GDM1 (cell line): ENCODE data around the gene BLACAT1.

Experiments used
- DNase-seq: peaks from one replicate; lab custom pipeline; 2025; lab: John Stamatoyannopoulos, UW

Gene BLACAT1

DNA sequence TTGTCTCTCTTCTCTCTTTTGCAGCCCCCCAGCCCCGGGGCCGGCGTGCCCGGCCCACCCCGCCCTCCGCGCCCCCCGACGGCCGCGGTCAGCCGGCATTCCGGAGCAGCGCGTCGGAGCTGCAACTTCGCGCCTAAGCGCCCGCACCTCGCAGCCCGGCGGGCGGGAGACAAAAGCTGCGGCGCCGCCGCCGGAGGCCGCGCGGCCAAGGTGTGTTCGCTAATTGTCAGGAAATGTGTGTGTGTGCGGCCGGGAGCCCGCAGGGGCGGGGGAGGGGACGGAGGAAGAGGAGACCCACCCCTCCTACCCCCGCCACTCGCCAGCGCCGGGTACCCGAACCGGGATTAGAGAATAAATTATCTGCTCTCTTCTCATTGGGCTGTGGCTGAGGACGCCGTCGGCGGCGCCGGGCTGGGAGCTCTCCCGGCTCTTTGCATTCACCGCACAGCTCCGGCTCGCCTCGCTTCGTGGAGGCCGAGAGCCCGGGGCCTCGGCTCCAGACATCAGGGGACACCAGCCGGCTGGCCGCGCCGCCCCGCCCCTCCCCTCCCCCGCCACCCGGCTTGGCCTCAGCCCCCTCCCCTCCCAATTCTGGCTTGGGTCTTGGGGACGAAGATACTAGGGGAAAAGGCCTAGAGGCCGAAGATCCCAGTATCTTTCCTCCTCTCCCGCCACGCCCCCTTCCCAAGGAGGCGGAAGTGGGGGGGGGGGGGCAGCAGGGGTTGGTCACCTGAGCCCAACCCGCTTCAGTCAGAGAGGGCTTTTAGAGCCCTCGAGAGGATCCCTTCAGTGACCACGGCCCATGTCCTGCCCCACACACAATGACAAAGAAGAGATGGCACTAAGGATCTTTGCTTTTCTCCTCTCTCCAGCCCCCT, 1.3 kb upstream of the BLACAT1 start:
- DNase-seq, result no peak

DNA sequence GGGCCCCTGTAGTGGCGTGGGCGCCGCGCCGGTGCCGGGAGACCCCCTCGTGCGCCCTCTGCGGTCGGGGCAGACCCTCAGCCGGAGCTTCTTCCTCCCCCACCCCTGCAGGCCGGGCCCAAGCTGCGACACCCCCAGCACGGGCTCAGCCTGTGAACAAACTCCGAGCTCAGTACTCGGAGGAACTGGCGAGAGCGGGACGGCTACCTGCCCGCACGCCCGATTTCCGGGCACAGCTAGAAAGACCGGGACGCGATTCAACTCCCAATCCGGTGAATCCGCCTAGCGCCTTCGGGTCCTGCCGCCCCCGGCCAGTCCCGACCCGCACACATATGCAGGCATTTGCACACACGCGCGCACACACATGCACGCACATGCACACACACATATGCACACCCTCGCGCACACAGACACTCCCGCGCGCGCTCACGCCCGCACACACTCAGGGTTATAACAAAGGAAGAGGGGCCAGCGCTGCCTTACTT, 580 bp upstream of the BLACAT1 start:
- no peak for DNase-seq

DNA sequence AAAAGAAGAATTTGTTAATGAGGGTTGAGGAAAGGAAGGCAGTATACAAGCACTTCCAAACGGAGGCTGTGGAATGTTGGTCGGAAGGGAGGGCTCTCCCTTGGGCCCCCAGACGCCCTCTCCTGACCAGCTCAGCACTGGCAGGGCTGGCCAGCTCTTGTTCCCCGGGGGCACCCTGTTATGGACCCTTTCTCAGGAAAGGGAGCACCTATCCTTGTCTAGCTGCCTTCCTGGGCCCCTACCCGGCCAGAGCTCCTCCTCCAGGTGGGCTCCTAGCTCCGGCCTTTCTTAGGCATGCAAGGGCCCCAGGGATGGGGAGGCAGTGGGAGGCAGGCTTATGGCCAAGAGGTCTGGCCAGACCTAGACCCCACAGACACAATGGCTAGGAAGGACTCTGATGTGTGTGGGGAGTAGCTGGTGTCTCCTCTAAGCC, 926 bp downstream of the BLACAT1 start:
- no peak for DNase-seq

DNA sequence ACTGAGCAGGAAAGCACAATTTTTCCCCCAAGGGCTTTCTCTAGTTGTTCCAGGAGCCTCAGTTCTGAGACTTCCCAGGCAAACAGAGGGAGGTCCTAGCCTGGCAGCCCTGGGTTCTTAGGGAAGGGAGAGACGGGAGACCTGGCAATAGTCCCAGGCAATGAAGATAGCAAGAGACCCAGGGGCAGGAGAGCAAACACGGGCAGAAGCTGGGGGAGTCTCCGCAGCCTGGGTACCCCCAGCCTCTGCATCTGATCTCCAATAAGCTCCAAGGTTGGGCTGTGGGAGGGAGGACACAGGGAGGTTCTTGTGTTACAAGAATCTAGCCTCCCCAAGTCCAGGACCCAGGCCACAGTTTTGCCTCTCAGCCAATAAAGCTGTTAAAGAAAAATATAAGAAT, 2.4 kb downstream of the BLACAT1 start:
- no peak for DNase-seq

DNA sequence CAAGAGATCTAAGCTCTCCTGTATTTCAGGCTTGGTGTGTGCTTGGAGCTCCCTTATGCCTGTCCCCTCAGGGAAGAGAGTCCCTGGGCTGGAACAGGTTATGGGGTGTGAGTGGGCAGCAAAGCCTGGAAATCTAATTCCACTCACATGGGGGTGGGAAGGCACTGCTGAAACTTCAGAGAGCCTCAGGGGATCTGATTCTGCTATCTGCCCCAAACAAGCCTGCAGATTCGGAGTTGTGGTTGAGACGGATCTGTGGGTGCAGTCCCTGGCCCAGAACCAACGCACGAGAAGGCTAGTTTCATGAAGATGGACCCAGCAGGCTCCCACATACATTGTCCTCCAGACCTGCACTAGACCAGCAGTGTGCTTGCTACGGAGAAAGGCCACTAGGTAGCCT, 2.9 kb downstream of the BLACAT1 start:
- DNase-seq, result no peak

DNA sequence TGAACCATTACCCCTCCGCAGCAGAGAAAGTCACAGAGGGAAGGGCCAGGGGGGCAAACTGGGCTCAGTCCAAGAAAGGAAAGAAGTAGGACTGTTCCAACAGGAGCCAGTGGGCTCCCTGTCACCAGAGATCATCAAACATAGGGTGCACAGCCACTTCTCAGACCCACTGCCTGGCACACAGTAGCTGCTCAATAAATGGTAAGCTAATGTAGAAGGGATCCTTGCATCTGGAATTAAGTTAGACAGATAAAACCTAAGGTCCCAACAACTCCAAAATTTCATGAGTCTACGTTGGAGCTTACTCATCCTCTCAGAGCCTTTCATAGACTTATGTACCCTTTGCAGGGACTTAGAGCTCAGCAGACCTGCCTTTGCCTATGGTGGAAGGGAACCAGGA, 3.5 kb downstream of the BLACAT1 start:
- no peak for DNase-seq

DNA sequence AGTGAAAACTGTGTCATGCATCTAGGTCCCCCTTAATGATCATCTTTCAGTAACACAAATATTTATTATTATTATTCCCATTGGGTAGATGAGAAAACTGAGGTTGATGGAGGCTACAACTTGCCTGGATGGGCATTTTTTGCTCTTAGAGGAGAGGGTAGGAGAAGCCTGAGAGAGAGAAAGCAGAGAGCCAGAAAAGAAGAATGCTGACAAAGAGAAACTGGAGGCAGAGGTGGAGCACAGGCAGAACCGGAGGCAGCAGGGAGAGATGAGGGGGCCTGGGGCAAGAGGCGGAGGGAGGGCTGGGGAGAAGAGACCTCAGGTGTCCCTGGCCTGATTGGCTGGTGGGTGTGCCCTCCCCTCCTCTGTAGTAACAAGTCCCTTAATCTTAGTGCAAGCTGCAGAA, 4.1 kb downstream of the BLACAT1 start:
- no peak for DNase-seq

DNA sequence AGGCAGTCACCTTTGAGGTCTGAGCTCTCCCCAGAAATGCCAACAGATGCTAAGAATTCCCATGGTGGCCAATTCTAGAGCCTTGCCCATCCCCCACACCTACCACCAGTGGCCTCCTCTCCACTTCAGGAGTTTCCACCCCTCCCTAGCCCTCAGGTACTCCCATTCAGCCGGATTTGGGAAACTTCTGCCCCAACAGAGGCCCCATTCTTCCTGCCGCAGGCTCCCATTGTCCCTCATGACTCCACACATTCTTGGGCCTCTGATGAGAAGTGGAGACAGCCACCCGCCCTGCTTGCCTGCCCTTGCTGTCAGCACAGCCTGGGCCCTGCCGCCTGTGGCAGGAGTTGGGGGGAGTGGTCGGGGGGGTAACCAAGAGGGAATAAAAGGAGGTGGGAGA, 4.6 kb downstream of the BLACAT1 start:
- no peak for DNase-seq

DNA sequence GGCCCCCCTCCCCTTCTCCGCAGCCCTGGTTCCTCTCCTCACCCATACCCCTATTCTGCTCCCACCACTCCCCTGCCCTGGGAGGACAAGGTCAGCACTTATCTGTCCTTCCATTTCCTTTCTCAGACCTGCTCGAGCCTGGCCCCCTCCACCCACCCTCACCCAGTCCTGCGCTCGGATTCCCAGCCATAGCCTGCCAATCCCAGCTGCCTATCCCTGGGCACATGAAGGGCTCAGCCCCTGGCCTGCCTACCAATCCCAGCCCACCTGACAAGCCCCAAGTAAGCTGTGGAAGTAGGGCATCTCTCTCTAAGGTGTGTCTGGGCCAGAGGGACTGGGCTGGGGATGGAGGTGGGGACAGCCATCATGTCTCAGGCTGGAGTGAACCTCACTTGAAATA, 5.4 kb downstream of the BLACAT1 start:
- no peak for DNase-seq

DNA sequence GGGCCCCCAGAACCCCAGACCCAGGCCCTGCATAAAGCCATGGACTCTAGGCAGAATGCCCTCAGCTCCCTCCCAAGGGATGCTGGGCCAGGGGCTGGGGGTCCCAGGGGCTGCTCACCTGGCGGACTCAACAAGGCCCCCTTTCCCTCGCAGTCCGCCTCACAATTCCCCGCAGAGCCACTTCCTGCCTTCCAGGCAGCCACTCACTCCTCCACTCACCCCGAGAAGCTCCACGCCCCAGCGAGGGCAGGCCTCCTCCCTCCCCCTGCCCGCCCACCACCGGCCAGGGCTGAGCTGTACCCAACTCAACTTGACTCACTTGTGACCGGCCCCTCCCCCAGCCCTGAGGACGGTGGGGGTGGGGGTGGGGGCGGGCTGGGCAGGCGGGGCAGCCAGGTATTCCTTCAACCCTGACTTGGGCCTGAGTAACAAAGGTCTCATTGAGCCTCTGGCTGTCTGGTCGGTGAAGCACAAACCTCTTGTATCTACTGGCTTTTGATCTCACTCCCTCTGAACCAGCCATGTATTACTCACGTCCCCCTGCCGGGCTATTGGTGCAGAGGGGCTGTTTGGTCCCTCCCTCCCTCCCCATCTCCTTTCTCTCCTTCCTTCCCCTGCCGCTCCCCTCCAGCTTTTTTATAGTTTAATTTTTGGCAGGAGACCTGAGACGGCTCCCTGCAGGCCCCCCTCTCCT, 5.9 kb downstream of the BLACAT1 start:
- no peak for DNase-seq

DNA sequence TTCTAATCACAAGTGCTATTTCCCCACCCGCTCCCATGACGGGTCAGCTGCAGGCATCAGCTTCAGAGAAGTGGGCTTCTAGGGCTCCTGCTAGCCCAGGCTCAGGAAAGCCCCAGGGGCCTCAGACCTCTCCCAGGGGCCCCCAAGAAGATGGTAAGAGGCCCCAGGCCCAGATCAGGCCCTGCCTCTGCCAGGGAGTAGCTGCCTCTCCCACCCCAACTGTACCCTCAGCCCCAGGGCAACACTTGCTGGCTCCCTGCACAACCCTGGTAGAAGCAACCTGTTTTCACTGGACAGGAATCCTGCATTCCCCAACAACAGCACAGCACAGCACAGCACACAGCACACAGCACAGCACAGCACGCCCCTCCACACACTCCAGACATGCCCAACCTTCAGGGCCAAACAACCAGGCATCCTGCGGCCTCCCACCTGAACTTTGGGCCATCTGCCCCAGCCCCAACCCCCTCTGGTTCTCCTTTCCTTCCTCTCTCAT, 6.5 kb downstream of the BLACAT1 start:
- no peak for DNase-seq

DNA sequence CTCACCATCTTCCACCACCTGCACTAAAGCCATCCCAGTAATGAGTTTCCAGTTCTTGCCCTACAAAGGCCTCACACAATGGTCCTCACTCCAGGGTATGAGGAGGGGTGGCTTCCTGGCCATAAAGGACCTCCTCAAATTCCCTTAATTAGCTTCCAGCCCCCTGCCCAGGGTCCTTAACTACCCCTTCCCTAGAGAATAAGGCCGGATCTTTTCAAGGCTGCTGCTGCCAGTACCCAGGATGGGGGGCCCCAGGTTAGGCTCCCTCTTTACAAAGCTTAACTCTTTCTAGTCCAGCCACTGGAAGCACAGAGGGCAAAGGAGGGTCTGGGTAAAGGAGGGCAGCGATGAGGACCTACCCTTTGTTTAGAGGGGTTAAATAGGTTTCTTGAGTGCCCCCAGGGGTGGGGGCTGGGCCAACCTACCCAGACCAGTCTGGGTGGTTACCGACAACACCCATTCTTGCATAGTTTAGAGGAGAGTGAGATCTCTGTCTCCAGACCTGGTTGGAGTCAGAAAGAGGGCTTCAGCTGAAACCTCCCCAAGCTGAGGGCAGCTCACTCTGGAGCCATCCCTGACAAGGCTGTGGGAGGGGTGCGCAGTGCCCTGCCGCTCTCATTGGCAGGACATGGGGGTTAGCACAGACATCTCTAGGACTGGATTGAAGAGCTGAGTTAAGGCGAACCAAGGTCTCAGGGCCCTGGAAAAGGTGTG, 7.1 kb downstream of the BLACAT1 start:
- DNase-seq, result no peak

DNA sequence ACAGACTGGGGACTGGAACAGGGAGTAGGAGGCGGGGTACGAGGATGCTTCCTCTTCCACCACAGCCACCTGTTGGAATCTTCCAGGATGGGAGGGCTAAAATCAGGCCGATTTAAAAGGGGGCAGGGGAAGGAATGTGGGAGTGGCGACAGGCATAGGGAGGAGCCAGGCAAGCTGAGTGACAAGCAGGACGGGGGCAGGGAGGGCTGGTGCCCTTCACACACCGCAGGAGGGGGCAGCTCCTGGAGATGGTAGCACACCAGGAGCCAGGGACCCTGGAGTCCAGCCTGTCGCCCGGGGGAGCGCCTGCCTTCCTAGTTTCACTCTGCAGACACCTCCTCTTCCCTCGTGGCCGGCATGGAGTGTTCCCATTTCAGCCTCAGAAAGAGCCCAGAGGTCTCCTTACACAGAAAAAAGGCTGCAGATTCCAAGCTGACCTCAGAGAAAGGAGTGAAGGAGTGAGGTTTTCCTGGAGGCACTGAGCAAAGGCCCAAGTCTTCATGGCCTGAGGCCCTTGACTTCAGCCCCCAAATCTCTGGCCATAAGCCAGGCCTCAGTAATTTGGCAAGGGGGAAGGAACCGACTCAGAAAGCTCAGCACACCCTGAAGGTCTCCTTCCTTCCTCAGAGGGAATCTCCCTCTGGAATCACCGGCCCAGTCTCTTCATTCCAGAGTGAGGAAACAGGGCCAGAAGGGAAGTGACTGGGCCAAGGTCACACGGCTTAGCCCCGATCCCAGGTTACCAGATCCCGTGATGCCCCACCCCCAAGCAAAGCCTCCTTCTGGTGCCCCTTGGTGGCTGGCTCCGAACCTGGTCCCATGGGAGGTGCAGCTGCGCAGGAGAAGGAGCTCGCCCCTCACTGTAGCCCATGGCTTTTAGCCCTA, 8.1 kb downstream of the BLACAT1 start:
- no peak for DNase-seq

DNA sequence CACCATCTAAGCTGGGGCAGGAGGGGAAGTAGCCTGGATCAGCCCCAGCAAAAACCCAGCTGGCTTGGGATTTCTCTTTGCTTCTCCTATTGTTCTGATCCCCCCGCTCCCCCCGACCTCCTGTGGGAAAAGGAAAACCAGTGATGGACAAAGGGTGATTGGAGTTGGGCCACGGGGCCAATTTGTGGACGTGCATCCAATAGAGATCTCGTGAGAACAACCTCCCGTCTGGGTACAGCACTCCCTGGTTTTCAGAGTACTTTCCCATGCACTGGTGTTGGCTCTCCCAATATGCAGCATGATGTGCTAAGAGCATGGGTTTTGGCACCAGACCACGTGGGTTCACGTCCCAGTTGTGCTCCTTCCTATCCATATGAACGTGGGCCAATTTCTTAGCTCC, 9.0 kb downstream of the BLACAT1 start:
- DNase-seq, result no peak

DNA sequence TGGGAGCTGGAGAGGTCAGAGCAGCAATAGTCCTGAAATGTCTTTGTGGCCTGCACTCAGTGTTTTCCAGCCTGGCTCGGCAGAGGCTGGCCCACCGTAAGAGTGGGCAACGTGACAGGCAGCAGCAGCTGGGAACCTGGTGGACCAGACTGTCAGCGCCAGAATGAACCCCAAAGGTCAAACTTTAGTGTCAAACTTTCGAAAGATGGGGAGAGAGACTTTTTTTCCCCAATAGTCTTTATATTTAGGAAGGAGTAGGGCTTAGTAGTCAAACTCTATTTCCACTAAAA, 10.3 kb downstream of the BLACAT1 start:
- no peak for DNase-seq

DNA sequence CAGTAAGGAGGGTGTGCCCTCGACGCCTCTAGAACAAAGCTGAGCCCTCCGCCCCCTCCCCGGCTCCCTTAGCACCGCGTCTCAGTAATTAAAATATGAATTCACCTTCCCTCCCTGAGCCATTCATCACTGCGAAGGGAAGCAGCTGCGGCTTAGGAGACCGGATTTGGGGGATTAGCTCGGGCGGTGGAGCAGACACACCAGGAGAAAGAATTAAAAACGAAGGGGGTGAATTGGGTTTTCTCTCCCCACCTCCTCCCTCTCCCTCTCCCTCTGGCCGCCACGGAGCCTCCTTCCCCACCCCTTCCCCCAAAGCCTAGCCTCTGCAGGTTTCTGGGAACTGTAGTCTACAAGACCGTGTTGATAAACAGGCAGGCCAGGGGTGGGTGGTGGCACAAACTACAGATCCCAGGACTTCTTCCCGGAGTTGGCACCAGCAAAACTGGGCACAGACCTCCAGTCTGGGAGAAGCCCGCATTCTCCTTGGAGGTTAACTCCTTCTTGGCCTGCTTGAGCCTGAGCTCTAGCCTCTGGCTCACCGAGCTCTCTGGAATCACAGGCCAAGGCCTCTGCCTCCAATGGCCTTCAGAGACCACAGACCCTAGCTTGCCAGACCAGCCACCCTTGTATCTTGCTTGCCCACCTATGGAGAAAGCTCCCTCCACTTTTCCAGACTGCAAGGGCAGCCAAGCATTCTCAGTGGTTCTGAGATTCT, 10.8 kb downstream of the BLACAT1 start:
- no peak for DNase-seq

DNA sequence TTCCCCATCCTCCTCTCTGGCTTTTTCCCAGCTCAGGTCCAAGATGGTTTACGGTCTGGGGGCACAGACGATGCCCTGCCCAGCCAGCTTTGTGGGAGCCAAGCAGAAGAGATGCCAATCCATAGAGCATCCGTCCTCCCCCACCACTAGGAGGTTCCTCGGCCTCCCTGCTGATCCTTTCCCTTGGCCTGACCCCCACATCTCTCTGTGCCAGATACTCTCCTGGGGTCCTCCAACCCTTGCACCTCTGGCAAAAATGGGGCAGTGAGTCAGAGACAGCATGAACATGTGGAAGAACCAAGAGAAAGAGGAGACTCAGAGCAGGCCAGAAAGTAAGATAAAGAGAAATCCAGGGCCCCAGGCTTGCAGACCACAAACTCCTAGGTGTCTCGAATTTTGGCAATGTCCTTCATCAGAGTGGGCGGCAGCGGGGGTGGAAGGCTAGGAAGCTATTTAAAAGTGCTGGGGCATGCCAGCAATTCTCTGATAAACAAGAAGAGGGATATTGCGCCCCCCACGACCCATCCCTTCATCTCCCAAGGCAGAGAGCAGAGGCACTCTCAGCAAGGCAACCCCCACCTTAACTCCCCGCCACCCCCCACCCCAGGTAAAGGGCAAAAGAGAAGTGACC, 11.4 kb downstream of the BLACAT1 start:
- DNase-seq, result no peak

DNA sequence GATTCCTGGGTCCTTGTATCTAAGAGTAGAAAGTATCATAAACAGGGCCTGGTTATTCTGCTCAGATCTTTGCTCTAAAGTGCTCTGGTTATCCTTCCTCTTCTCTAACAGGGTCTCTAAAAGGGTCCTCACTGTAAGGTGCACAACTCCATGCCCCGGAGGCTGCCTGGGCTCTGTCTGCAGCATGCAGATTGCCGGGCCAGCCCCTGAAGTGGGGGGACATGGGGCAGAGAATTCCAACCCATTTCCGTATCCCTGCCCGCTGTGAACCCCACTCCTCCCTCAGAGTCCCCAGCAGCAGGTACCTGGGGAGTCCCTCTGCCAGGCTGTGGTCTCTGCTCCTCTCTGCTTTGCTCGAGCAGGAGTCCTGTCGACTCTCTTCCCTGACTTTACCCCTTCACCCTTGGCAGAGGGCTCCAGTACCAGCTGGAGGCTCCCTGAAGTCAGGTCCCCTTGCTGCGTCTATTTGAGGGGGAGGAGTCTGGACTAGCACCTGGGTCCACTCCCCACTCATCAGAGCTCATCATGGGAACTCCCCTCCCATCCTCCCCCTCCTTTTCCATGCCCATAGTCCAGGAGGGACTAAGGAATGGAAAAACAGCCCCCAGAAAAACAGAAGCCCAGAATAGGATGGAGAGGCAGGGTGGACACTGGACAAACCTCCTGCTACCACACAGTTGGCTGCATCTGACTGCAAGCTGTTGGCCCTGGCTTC, 12.1 kb downstream of the BLACAT1 start:
- no peak for DNase-seq

DNA sequence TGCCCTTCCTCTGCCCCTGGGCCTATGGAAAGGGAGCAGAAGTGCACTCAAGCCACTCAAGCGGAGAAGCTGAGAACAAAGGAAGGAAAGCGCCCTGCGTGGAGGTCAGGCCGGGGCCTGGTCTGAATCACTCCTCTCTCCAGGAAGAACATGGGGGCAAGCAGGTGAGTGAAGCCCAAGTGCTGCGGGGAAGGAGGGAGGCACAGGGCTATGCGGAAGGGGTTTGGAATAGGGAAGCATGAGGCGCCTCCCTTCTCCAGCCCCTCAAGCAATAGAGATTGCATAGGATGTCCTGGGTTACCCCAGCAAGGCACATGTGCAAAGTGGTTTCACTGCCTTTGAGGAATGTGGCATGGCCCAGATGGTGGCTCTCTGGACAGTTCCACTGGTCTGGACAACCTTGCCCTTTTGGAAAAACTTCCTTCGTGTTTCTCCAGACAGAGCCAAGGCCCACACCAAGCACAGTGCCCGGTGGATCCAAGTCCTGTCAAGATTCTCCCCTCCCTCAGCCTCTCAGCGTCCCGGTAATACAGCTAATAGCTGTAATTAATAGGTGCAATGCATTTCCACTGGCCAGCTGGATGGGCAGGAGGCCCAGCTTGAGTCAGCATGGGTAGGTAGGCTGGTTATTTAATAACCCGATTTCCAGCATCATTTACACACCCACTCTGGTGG, 13.7 kb downstream of the BLACAT1 start:
- no peak for DNase-seq

DNA sequence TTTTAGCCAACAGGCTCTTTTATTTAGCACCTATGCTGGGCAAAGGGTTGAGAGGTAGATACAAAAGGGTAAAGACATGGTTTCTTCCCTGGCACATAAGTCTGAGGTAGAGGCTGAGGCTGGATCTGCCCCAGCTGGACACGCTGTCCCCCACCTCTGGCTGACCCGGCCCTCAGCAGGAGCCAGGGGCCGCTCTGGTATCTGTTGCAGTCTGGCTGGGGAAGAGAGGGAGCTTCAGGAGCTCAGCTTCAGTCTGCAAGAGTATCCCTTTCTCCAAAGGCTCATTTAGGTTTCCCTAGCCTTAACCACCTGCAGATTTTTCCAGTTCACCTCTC, 14.2 kb downstream of the BLACAT1 start:
- DNase-seq, result no peak
